ENCODE results near the gene PIK3R5. TPM values are rescaled to one million over a fixed set of nuclear protein-coding genes. Genes with fewer than 3 reads are reported as not detected.
"Not testable (repeated sequence)": the region's sequence is repeated elsewhere in the genome, so short reads cannot be mapped to it uniquely, and the experiment has no call there.

Gene PIK3R5
- total RNA-seq, 1 experiment from 2014 or later, result 5.9 TPM

- DNase-seq (ENCODE audit: low spot score), result peak; percentile 65
- Mint-ChIP-seq H3K4me1 (no peaks in the 10 kb centered on the region; the same call in 1 of the 2 replicates), H3K27ac (no peak overlapping the region), H3K4me3 (no peak overlapping the region), H3K9me3 (no peaks in the 10 kb centered on the region), H3K36me3 (no peaks in the 10 kb centered on the region), H3K27me3 (ENCODE audit: low read depth) (no peaks in the 10 kb centered on the region; the same call in 1 of the 2 replicates)
- ATAC-seq, result no peak
- TF ChIP-seq ATF3 (CRISPR knock-in tag; conservative IDR thresholded peaks at IDR 0.05) (no peak), ZNF671 (CRISPR knock-in tag; IDR thresholded peaks at IDR 0.05) (no peak), KAT7 (CRISPR knock-in tag; IDR thresholded peaks at IDR 0.05; ENCODE audit: borderline replicate concordance) (no peak), FOXJ3 (CRISPR knock-in tag; IDR thresholded peaks at IDR 0.05; ENCODE audit: borderline replicate concordance) (no peak), SMAD3 (CRISPR knock-in tag; IDR thresholded peaks at IDR 0.05; ENCODE audit: borderline replicate concordance) (no peak), CBFB (CRISPR knock-in tag; IDR thresholded peaks at IDR 0.05; ENCODE audit: low read depth) (no peak), USF2 (CRISPR knock-in tag; IDR thresholded peaks at IDR 0.05) (no peak), USF1 (CRISPR knock-in tag; IDR thresholded peaks at IDR 0.05) (no peak), FOXP1 (CRISPR knock-in tag; IDR thresholded peaks at IDR 0.05; ENCODE audit: borderline replicate concordance) (no peak), IRF2 (CRISPR knock-in tag; IDR thresholded peaks at IDR 0.05; ENCODE audit: borderline replicate concordance, low read depth) (no peak)
- TF ChIP-seq, protein P1, sequence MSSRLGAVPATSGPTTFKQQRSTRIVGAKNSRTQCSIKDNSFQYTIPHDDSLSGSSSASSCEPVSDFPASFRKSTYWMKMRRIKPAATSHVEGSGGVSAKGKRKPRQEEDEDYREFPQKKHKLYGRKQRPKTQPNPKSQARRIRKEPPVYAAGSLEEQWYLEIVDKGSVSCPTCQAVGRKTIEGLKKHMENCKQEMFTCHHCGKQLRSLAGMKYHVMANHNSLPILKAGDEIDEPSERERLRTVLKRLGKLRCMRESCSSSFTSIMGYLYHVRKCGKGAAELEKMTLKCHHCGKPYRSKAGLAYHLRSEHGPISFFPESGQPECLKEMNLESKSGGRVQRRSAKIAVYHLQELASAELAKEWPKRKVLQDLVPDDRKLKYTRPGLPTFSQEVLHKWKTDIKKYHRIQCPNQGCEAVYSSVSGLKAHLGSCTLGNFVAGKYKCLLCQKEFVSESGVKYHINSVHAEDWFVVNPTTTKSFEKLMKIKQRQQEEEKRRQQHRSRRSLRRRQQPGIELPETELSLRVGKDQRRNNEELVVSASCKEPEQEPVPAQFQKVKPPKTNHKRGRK (CRISPR knock-in tag; IDR thresholded peaks at IDR 0.05; ENCODE audit: borderline replicate concordance), result no peak
- TF ChIP-seq, protein P2, sequence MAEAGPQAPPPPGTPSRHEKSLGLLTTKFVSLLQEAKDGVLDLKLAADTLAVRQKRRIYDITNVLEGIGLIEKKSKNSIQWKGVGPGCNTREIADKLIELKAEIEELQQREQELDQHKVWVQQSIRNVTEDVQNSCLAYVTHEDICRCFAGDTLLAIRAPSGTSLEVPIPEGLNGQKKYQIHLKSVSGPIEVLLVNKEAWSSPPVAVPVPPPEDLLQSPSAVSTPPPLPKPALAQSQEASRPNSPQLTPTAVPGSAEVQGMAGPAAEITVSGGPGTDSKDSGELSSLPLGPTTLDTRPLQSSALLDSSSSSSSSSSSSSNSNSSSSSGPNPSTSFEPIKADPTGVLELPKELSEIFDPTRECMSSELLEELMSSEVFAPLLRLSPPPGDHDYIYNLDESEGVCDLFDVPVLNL (CRISPR knock-in tag; IDR thresholded peaks at IDR 0.05; ENCODE audit: borderline replicate concordance, low read depth), result no peak
- TF ChIP-seq, protein P3, sequence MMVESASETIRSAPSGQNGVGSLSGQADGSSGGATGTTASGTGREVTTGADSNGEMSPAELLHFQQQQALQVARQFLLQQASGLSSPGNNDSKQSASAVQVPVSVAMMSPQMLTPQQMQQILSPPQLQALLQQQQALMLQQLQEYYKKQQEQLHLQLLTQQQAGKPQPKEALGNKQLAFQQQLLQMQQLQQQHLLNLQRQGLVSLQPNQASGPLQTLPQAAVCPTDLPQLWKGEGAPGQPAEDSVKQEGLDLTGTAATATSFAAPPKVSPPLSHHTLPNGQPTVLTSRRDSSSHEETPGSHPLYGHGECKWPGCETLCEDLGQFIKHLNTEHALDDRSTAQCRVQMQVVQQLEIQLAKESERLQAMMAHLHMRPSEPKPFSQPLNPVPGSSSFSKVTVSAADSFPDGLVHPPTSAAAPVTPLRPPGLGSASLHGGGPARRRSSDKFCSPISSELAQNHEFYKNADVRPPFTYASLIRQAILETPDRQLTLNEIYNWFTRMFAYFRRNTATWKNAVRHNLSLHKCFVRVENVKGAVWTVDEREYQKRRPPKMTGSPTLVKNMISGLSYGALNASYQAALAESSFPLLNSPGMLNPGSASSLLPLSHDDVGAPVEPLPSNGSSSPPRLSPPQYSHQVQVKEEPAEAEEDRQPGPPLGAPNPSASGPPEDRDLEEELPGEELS (CRISPR knock-in tag; IDR thresholded peaks at IDR 0.05), result no peak
- ChIA-PET CTCF (interaction anchor here (0.6 to 2.0 kb wide), 3 partner anchors 9 to 660 kb away, joined by 3 to 7 read pairs (median 4); no protein-coding TSS in a partner anchor), POLR2A (no interaction called here)
Observed at GRCh38 chr17:8885967-8886684, 79.4 kb downstream of the PIK3R5 start.

- H3K4me3 Mint-ChIP-seq; H3K4me1 Mint-ChIP-seq; H3K36me3 Mint-ChIP-seq; H3K27ac Mint-ChIP-seq; POLR2A ChIA-PET; H3K9me3 Mint-ChIP-seq; H3K27me3 Mint-ChIP-seq (ENCODE audit: low read depth): not testable (repeated sequence)
- CTCF ChIA-PET, result interaction anchor here (0.7 to 2.0 kb wide), 2 partner anchors 10 to 53 kb away, joined by 4 to 7 read pairs; no protein-coding TSS in a partner anchor
- TF ChIP-seq SP1 (CRISPR knock-in tag; conservative IDR thresholded peaks at IDR 0.05), result peak; percentile 53; the same call in 1 of the 2 replicates
- ATAC-seq (peak; percentile 34), DNase-seq (ENCODE audit: low spot score) (peak; percentile 72)
Observed at GRCh38 chr17:8885163-8885966, 80.1 kb downstream of the PIK3R5 start.

Measured in WTC11 (cell line).